Nasal cavity respiratory epithelium epithelial cell of viscerocranial mucosa (primary cell): ENCODE measurements around the gene CERS1. TPM values are rescaled to one million over a fixed set of nuclear protein-coding genes. Genes with fewer than 3 reads are reported as not detected.

Experiments
- total RNA-seq: library from RNA; depleted of rRNA; stranded (reverse); fragments of >200 nt; gene quantifications from 2 replicates; pipeline ENCODE4 v1.2.3, GENCODE V29; 2014

CERS1 gene
- total RNA-seq, result 0.43 and 0.68 TPM in 2 replicates

DNA sequence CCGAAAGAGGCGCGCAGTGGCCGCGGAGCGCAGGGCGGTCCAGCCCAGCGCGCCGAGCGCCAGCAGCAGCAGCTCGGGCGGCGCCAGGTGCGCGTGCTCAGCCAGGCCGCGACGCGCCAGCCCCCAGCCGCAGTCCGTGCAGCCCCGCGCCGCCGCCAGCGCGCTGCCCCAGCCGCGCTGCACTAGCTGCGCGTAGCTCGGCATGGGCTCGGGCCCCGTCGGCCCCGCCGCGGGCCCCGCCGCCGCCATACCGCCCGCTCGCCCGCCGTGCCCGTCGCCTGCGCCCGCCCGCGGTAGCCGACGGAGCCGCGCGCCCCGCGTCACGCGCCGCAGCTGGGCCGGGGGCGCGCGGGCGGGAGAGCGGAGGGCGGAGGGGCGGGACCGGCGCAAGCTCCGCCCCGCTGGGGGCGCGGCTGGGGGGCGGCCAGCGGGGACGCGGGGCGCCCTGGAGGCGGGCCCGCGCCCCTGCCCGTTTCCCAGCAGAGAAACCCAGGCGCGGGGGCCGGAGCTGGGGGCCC is at the start of gene CERS1:
CERS1 (minus strand) TSS at position 335 of the 518 bp plus-strand sequence; CDS start at position 249, 86 bp downstream.

GRCh38 chr19:18940769-18941627 is 45.0 kb upstream of the CERS1 start, which contains the start of gene HOMER3:
HOMER3 (minus strand) TSS chr19:18941217; CDS start chr19:18938982, 2,235 bp downstream.

GRCh38 chr19:18919086-18919899 is 23.3 kb upstream of the CERS1 start, which contains the start of the genes COPE and DDX49:
COPE (minus strand) TSS chr19:18919387; CDS start chr19:18919348, 39 bp downstream.
DDX49 (plus strand) TSS chr19:18919715; CDS start chr19:18919742, 27 bp downstream.

GRCh38 chr19:18831524-18832305 is 64.2 kb downstream of the CERS1 start, which contains the start of gene UPF1:
UPF1 (plus strand) TSS chr19:18831959; CDS start chr19:18832210, 251 bp downstream.

Other genes with a start within 250 kb of the CERS1 start
- 1.0 and 1.9 TPM in 2 replicates for gene CRTC1, start 212.5 kb downstream of the CERS1 start, total RNA-seq
- gene COMP, start 104.9 kb downstream of the CERS1 start, total RNA-seq, result 0.07 TPM in 1 of 2 replicates, not detected in the other
- gene UPF1, start 64.2 kb downstream of the CERS1 start, total RNA-seq, result 83.4 and 110 TPM in 2 replicates
- gene COPE, start 23.2 kb upstream of the CERS1 start, total RNA-seq, result 148 and 267 TPM in 2 replicates
- 54.3 and 69.4 TPM in 2 replicates for gene DDX49, start 23.6 kb upstream of the CERS1 start, total RNA-seq
- 48.5 and 126 TPM in 2 replicates for gene HOMER3, start 45.1 kb upstream of the CERS1 start, total RNA-seq
- gene SUGP2, start 137.4 kb upstream of the CERS1 start, total RNA-seq, result 19.8 and 38.9 TPM in 2 replicates
- gene ARMC6, start 137.4 kb upstream of the CERS1 start, total RNA-seq, result 44.4 and 60.5 TPM in 2 replicates
- gene SLC25A42, start 167.8 kb upstream of the CERS1 start, total RNA-seq, result 1.0 and 2.6 TPM in 2 replicates
- gene TMEM161A, start 242.3 kb upstream of the CERS1 start, total RNA-seq, result 30.8 and 36.6 TPM in 2 replicates